Panc1 (cell line): ENCODE measurements around the gene HMOX1. TPM values are rescaled to one million over a fixed set of nuclear protein-coding genes. Genes with fewer than 3 reads are reported as not detected.

ENCODE experiments used
- ATAC-seq: fragments of 200-7000 bp; cut with Tn5 transposase; 2 replicates; pipeline ENCODE4 v1.9.1; 2020; ENCODE audit warnings: mild to moderate bottlenecking, moderate library complexity
- BruUV-seq: library from RNA; stranded (reverse); fragments of 400-500 nt; replicated peaks from 2 replicates; lab custom pipeline; 2021; lab: Mats Ljungman, UMichigan
- CTCF ChIA-PET: fragments of 300-600 bp; sonication (Branson Sonifier 250); formaldehyde crosslinking; loops from one replicate; lab custom pipeline; 2022; ENCODE audit warnings: antibody characterized with exemption; lab: Charles Lee
- POLR2A ChIA-PET: fragments of 300-600 bp; sonication (Branson Sonifier 250); formaldehyde crosslinking; loops from one replicate; lab custom pipeline; 2022; ENCODE audit warnings: antibody characterized with exemption; lab: Charles Lee
- DNase-seq: peaks from one replicate; pipeline ENCODE4 v3.0.0-alpha.2; 2010; ENCODE audit warnings: low read depth, low spot score
- H3K27ac ChIP-seq: 2 replicates; pipeline ENCODE4 v1.5.1; 2011; ENCODE audit warnings: mild to moderate bottlenecking, low read length, inconsistent platforms
- H3K27me3 ChIP-seq: fragments of 200-500 bp; sonication (Bioruptor generic); 2 replicates; pipeline ENCODE4 v1.6.0; 2014; ENCODE audit warnings: low read length, inconsistent platforms; ENCODE audit not compliant: control insufficient read depth, insufficient read depth
- H3K36me3 ChIP-seq: fragments of 200-500 bp; sonication (Bioruptor generic); 2 replicates; pipeline ENCODE4 v1.5.1; 2014; ENCODE audit warnings: inconsistent platforms, mild to moderate bottlenecking, low read length, moderate library complexity; ENCODE audit not compliant: control insufficient read depth, insufficient read depth
- H3K4me1 ChIP-seq: 2 replicates; pipeline ENCODE4 v1.5.1; 2011; ENCODE audit warnings: inconsistent platforms, mild to moderate bottlenecking, low read length, moderate library complexity; ENCODE audit not compliant: control insufficient read depth, insufficient read depth
- H3K4me3 ChIP-seq, 2 experiments: 2 replicates each; pipeline ENCODE4 v1.5.1; 2011 to 2012; ENCODE audit warnings: low read depth in 2 of 2, low read length in 2 of 2, mild to moderate bottlenecking in 2 of 2, inconsistent platforms in 1 of 2, moderate library complexity in 1 of 2
- H3K9me3 ChIP-seq: fragments of 200-500 bp; sonication (Bioruptor generic); 2 replicates; pipeline ENCODE4 v1.5.1; 2014; ENCODE audit warnings: low read depth, mild to moderate bottlenecking, inconsistent platforms, low read length, moderate library complexity; ENCODE audit not compliant: control insufficient read depth, insufficient read depth
- POLR2AphosphoS5 ChIP-seq: IDR thresholded peaks from 2 replicates; pipeline ENCODE4 v1.6.1; 2012; ENCODE audit warnings: mild to moderate bottlenecking, low read depth, low read length, moderate library complexity
- REST ChIP-seq, 2 experiments: IDR thresholded peaks; 2 replicates each; pipeline ENCODE4 v1.6.1; 2011 to 2012; ENCODE audit warnings: low read depth in 2 of 2, control low read depth in 1 of 2, low read length in 1 of 2, mild to moderate bottlenecking in 1 of 2, moderate library complexity in 1 of 2; ENCODE audit not compliant: insufficient read depth in 1 of 2
- SIN3A ChIP-seq: IDR thresholded peaks from 2 replicates; pipeline ENCODE4 v1.6.1; 2012; ENCODE audit warnings: low read depth, mild to moderate bottlenecking, low read length, moderate library complexity, borderline replicate concordance; ENCODE audit not compliant: insufficient read depth
- TCF7L2 ChIP-seq: IDR thresholded peaks from 2 replicates; pipeline ENCODE4 v1.6.1; 2011; ENCODE audit warnings: mild to moderate bottlenecking, low read depth, low read length, inconsistent platforms
- in situ Hi-C: cut with HindIII; loops from 2 replicates; pipeline ENCODE4 v1.10.0; 2016; ENCODE audit warnings: low sequenced_read_pairs, low pct_unique_long_range_greater_than_20kb
- intact Hi-C: fragments of 100-400 bp; cut with micrococcal nuclease; formaldehyde crosslinking; loops from one replicate; pipeline ENCODE4 v1.10.0; 2022; ENCODE audit not compliant: unreplicated experiment
- total RNA-seq: library from RNA; stranded (reverse); gene quantifications from one replicate; pipeline ENCODE4 v1.2.1, GENCODE V29; 2021; ENCODE audit not compliant: unreplicated experiment
- TF ChIP-seq, protein P1 (sequence below): fragments of 450-650 bp; IDR thresholded peaks from 2 replicates; pipeline ENCODE4 v1.5.1; 2017; ENCODE audit warnings: mild to moderate bottlenecking

The HMOX1 gene
- total RNA-seq, 1 experiment from 2014 or later, result 105 TPM

DNA sequence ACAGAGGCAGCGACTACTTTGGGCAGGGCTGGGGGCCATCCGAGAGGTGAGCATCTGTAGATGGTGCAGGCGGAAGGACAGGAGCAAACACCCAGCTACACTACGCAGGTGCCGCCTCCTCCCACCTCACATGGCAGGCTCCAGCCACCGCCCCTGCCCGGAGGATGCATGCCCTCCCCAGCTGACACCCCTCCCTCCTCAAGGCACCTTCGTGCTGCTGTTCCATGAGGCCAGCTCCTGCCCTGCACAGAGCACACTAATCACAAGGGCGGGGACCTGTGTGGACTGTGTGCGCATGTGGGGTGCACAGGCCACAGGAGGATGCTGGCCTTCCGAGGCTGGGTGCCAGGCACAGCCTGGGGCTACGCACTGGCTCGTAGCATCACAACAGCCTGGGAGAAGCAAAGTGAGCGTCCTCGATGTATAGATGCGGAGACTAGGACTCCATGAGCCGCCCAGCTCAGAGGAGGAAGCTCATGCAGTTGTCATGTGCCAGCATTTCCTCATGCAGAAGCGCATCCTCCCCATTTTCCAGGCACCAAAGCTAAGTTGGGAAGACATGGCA is 32.8 kb upstream of the HMOX1 start:
- ATAC-seq, result no peak
- POLR2A ChIA-PET, result interaction anchor here (0.5 kb wide), 1 partner anchor 10 kb away, joined by 3 read pairs; no protein-coding TSS in a partner anchor
- H3K27me3 ChIP-seq, result no peaks in the 10 kb centered on the region
- in situ Hi-C loops (no loop called here), intact Hi-C loops (no loop called here)
- CTCF ChIA-PET, result no interaction called here
- TF ChIP-seq SIN3A, result no peak
- TF ChIP-seq REST (IDR thresholded peaks at IDR 0.05; ENCODE audit: insufficient read depth in 1 of 2, low read depth in 2 of 2, low read length in 1 of 2), result no peak
- TF ChIP-seq, protein P1, sequence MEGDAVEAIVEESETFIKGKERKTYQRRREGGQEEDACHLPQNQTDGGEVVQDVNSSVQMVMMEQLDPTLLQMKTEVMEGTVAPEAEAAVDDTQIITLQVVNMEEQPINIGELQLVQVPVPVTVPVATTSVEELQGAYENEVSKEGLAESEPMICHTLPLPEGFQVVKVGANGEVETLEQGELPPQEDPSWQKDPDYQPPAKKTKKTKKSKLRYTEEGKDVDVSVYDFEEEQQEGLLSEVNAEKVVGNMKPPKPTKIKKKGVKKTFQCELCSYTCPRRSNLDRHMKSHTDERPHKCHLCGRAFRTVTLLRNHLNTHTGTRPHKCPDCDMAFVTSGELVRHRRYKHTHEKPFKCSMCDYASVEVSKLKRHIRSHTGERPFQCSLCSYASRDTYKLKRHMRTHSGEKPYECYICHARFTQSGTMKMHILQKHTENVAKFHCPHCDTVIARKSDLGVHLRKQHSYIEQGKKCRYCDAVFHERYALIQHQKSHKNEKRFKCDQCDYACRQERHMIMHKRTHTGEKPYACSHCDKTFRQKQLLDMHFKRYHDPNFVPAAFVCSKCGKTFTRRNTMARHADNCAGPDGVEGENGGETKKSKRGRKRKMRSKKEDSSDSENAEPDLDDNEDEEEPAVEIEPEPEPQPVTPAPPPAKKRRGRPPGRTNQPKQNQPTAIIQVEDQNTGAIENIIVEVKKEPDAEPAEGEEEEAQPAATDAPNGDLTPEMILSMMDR, result no peak
- no peak for TF ChIP-seq POLR2AphosphoS5
- TF ChIP-seq TCF7L2, result no peak
- H3K36me3 ChIP-seq, result no peaks in the 10 kb centered on the region
- no peaks in the 10 kb centered on the region for H3K9me3 ChIP-seq
- no peak overlapping the region for H3K27ac ChIP-seq
- no TSS peak for BruUV-seq
- H3K4me1 ChIP-seq, result peaks cover 24% of the 10 kb centered on the region
- no peak overlapping the region for H3K4me3 ChIP-seq
- no peak for DNase-seq

DNA sequence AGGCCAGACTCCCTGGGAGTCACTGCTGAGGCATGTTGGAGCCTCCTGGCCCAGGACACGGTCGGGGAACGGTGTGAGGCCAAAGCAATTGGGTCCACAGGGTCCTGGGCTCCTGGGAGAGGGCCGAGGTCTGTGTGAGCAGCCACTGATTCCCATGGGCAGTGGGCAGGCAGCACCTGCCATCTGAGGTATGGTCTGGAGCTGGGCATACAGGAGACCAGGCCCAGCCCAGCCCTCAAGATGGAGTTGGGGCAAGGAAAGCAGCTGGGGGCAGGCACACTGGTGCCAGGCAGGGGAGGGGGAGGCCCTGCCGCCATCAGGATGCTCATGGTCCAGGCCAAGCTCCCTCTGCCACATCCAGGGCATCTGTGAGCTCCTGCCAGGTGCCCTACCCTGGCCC is 32.2 kb upstream of the HMOX1 start:
- H3K27me3 ChIP-seq, result no peaks in the 10 kb centered on the region

More for the DNA sequence above, 32.2 kb upstream of the HMOX1 start:
- DNase-seq (no peak), ATAC-seq (no peak)
- no peak overlapping the region for H3K4me3 ChIP-seq
- POLR2A ChIA-PET, result interaction anchor here (0.5 kb wide), 1 partner anchor 10 kb away, joined by 3 read pairs; no protein-coding TSS in a partner anchor
- TF ChIP-seq POLR2AphosphoS5, result no peak
- TF ChIP-seq SIN3A, result no peak
- TF ChIP-seq, protein P1, result no peak
- TF ChIP-seq REST (IDR thresholded peaks at IDR 0.05; ENCODE audit: insufficient read depth in 1 of 2, low read depth in 2 of 2, low read length in 1 of 2), result no peak
- TF ChIP-seq TCF7L2, result no peak
- intact Hi-C loops, result no loop called here
- no TSS peak for BruUV-seq
- in situ Hi-C loops, result no loop called here
- no peak overlapping the region for H3K27ac ChIP-seq
- CTCF ChIA-PET, result no interaction called here
- no peaks in the 10 kb centered on the region for H3K36me3 ChIP-seq
- peaks cover 24% of the 10 kb centered on the region for H3K4me1 ChIP-seq
- no peaks in the 10 kb centered on the region for H3K9me3 ChIP-seq
